IMR-90 (cell line): ENCODE measurements around the gene FICD. TPM values are rescaled to one million over a fixed set of nuclear protein-coding genes. Genes with fewer than 3 reads are reported as not detected.

ENCODE experiments used
- ATAC-seq: fragments of 200-7000 bp; cut with Tn5 transposase; 2 replicates; pipeline ENCODE4 v1.9.1; 2020; ENCODE audit warnings: low read depth, mild to moderate bottlenecking, moderate library complexity
- BruUV-seq: library from RNA; stranded (reverse); fragments of 400-500 nt; replicated peaks from 2 replicates; lab custom pipeline; 2021; lab: Mats Ljungman, UMichigan
- CTCF ChIA-PET: fragments of 300-600 bp; formaldehyde crosslinking; extraction: SDS; loops from one replicate; lab custom pipeline; 2021; ENCODE audit warnings: antibody characterized with exemption; lab: Yijun Ruan, JAX
- POLR2A ChIA-PET: fragments of 300-600 bp; sonication (Branson Sonifier 250); formaldehyde crosslinking; loops from one replicate; lab custom pipeline; 2022; ENCODE audit warnings: antibody characterized with exemption; ENCODE audit not compliant: unreplicated experiment; lab: Charles Lee
- DNase-seq: peaks from one replicate; pipeline ENCODE4 v3.0.0; 2013
- H2AFZ ChIP-seq: replicated peaks from 2 replicates; pipeline ENCODE3; 2013; ENCODE audit warnings: low read length, mild to moderate bottlenecking; ENCODE audit not compliant: poor library complexity
- H2AK5ac ChIP-seq: 2 replicates; pipeline ENCODE4 v1.6.1; 2013; ENCODE audit warnings: low read depth, low read length, inconsistent platforms
- H2AK9ac ChIP-seq: replicated peaks from 2 replicates; pipeline ENCODE3; 2013; ENCODE audit warnings: mild to moderate bottlenecking, low read depth, low read length, moderate library complexity; ENCODE audit not compliant: poor library complexity
- H2BK120ac ChIP-seq: 2 replicates; pipeline ENCODE4 v1.6.1; 2013; ENCODE audit warnings: low read depth, low read length, inconsistent platforms
- H2BK15ac ChIP-seq: 3 replicates; pipeline ENCODE4 v1.6.1; 2013; ENCODE audit warnings: low read depth, low read length, inconsistent platforms
- H2BK20ac ChIP-seq: 2 replicates; pipeline ENCODE4 v1.6.1; 2013; ENCODE audit warnings: low read depth, mild to moderate bottlenecking, inconsistent platforms, low read length, moderate library complexity
- H2BK5ac ChIP-seq: 2 replicates; pipeline ENCODE4 v1.6.1; 2013; ENCODE audit warnings: mild to moderate bottlenecking, low read depth, low read length, inconsistent platforms; ENCODE audit not compliant: poor library complexity, severe bottlenecking
- H3K14ac ChIP-seq: replicated peaks from 2 replicates; pipeline ENCODE4 v1.6.1; 2013; ENCODE audit warnings: low read depth, low read length, inconsistent platforms
- H3K18ac ChIP-seq: 2 replicates; pipeline ENCODE4 v1.6.1; 2013; ENCODE audit warnings: low read depth, low read length, control low read depth
- H3K23ac ChIP-seq: 2 replicates; pipeline ENCODE4 v1.6.1; 2013; ENCODE audit warnings: low read depth, low read length, inconsistent platforms
- H3K27ac ChIP-seq: 2 replicates; pipeline ENCODE4 v1.5.1; 2013; ENCODE audit warnings: mild to moderate bottlenecking, control low read depth, low read length; ENCODE audit not compliant: insufficient read depth
- H3K27me3 ChIP-seq: 2 replicates; pipeline ENCODE4 v1.6.1; 2013; ENCODE audit warnings: low read length; ENCODE audit not compliant: control insufficient read depth, insufficient read depth
- H3K36me3 ChIP-seq: 2 replicates; pipeline ENCODE4 v1.6.1; 2013; ENCODE audit warnings: low read length, mixed read lengths; ENCODE audit not compliant: control insufficient read depth, insufficient read depth
- H3K4ac ChIP-seq: 2 replicates; pipeline ENCODE4 v1.6.1; 2013; ENCODE audit warnings: low read depth, low read length, inconsistent platforms
- H3K4me1 ChIP-seq: 2 replicates; pipeline ENCODE4 v1.6.1; 2013; ENCODE audit warnings: low read length, mixed read lengths; ENCODE audit not compliant: control insufficient read depth, insufficient read depth
- H3K4me2 ChIP-seq: 2 replicates; pipeline ENCODE4 v1.6.1; 2013; ENCODE audit warnings: low read depth, mild to moderate bottlenecking, control low read depth, low read length, moderate library complexity
- H3K4me3 ChIP-seq: 2 replicates; pipeline ENCODE4 v1.5.1; 2013; ENCODE audit warnings: low read depth, mild to moderate bottlenecking, control low read depth, low read length, moderate library complexity; ENCODE audit not compliant: insufficient read depth
- H3K56ac ChIP-seq: 2 replicates; pipeline ENCODE4 v1.6.1; 2013; ENCODE audit warnings: low read length, inconsistent platforms; ENCODE audit not compliant: insufficient read depth; ENCODE audit errors: extremely low read depth
- H3K79me1 ChIP-seq, 2 experiments: 2 replicates each; pipeline ENCODE4 v1.6.1; 2013; ENCODE audit warnings: low read length in 2 of 2, inconsistent platforms in 1 of 2, low read depth in 1 of 2
- H3K9ac ChIP-seq: 2 replicates; pipeline ENCODE4 v1.6.1; 2013; ENCODE audit warnings: low read depth, low read length, control low read depth
- H3K9me1 ChIP-seq: 2 replicates; pipeline ENCODE4 v1.6.1; 2013; ENCODE audit warnings: low read length, inconsistent platforms; ENCODE audit not compliant: insufficient read depth
- H3K9me3 ChIP-seq: 2 replicates; pipeline ENCODE4 v1.6.1; 2013; ENCODE audit warnings: low read length; ENCODE audit not compliant: control insufficient read depth, insufficient read depth
- H4K20me1 ChIP-seq: 2 replicates; pipeline ENCODE4 v1.6.1; 2013; ENCODE audit warnings: low read length, inconsistent platforms; ENCODE audit not compliant: insufficient read depth
- H4K5ac ChIP-seq: 2 replicates; pipeline ENCODE4 v1.6.1; 2013; ENCODE audit warnings: mild to moderate bottlenecking, low read depth, low read length, control low read depth
- H4K8ac ChIP-seq, 2 experiments: 2 replicates each; pipeline ENCODE4 v1.6.1; 2013; ENCODE audit warnings: low read depth in 2 of 2, low read length in 2 of 2, control low read depth in 1 of 2, inconsistent platforms in 1 of 2
- H4K91ac ChIP-seq: 2 replicates; pipeline ENCODE4 v1.6.1; 2013; ENCODE audit warnings: low read depth, low read length, inconsistent platforms; ENCODE audit not compliant: insufficient read depth
- BHLHE40 ChIP-seq: fragments of 150-350 bp; IDR thresholded peaks from 2 replicates; pipeline ENCODE4 v1.6.1; 2016; ENCODE audit warnings: mild to moderate bottlenecking, low read depth, low read length
- CTCF ChIP-seq: conservative IDR thresholded peaks from 2 replicates; pipeline ENCODE4 v1.5.1; 2012; ENCODE audit warnings: mild to moderate bottlenecking, low read depth, low read length, improper control_type of control experiment
- ELK1 ChIP-seq: fragments of 150-350 bp; IDR thresholded peaks from 2 replicates; pipeline ENCODE4 v1.6.1; 2016; ENCODE audit warnings: low read depth, mild to moderate bottlenecking, low read length, moderate library complexity, borderline replicate concordance
- FOS ChIP-seq: fragments of 150-350 bp; IDR thresholded peaks from 2 replicates; pipeline ENCODE4 v1.6.1; 2016; ENCODE audit warnings: low read depth, low read length
- MAFK ChIP-seq: IDR thresholded peaks from 2 replicates; pipeline ENCODE4 v1.6.1; 2012; ENCODE audit warnings: low read depth, low read length, improper control_type of control experiment
- MAZ ChIP-seq: IDR thresholded peaks from 2 replicates; pipeline ENCODE4 v1.6.1; 2012; ENCODE audit warnings: low read depth, mild to moderate bottlenecking, low read length, improper control_type of control experiment, moderate library complexity, borderline replicate concordance
- MXI1 ChIP-seq: IDR thresholded peaks from 2 replicates; pipeline ENCODE4 v1.6.1; 2012; ENCODE audit warnings: low read depth, mild to moderate bottlenecking, low read length, moderate library complexity, borderline replicate concordance
- RCOR1 ChIP-seq: IDR thresholded peaks from 2 replicates; pipeline ENCODE4 v1.6.1; 2012; ENCODE audit warnings: mild to moderate bottlenecking, low read length, improper control_type of control experiment; ENCODE audit not compliant: insufficient replicate concordance
- RFX5 ChIP-seq: IDR thresholded peaks from 2 replicates; pipeline ENCODE4 v1.8.0; 2012; ENCODE audit warnings: low read depth, mild to moderate bottlenecking, low read length, moderate library complexity
- SMC3 ChIP-seq: fragments of 150-350 bp; IDR thresholded peaks from 2 replicates; pipeline ENCODE4 v1.6.1; 2016; ENCODE audit warnings: low read depth, mild to moderate bottlenecking, antibody characterized with exemption, low read length, moderate library complexity
- WGBS, 2 experiments: methylation state at CpG; one replicate each; pipeline versions ENCODE4 v1.1.5 to v1.1.7; 2013; ENCODE audit warnings: missing lambda C conversion rate in 2 of 2; ENCODE audit not compliant: insufficient read length in 1 of 2; ENCODE audit errors: extremely low coverage in 2 of 2; 5-methylcytosine and 5-hydroxymethylcytosine counted together
- dilution Hi-C: fragments of 300-500 bp; cut with HindIII; formaldehyde crosslinking; loops from one replicate; pipeline ENCODE4 v1.14.3; 2018; ENCODE audit warnings: low sequenced_read_pairs; ENCODE audit not compliant: unreplicated experiment
- in situ Hi-C: fragments of 300-500 bp; cut with MboI; formaldehyde crosslinking; loops from 3 replicates; pipeline ENCODE4 v1.14.3; 2019; ENCODE audit warnings: low sequenced_read_pairs, inconsistent platforms, mixed read lengths
- intact Hi-C: fragments of 100-400 bp; cut with micrococcal nuclease; formaldehyde crosslinking; loops from 2 replicates; pipeline ENCODE4 v1.10.0; 2022
- polyA plus RNA-seq, 3 experiments: library from polyadenylated mRNA; depleted of rRNA; stranded (reverse); fragments of >200 nt; gene quantifications; 2 replicates each; pipeline ENCODE4 v1.2.3, GENCODE V29; 2012; ENCODE audit warnings: low replicate concordance in 1 of 3
- total RNA-seq: library from RNA; depleted of rRNA; stranded (reverse); fragments of >200 nt; gene quantifications from 2 replicates; pipeline ENCODE4 v1.2.3, GENCODE V29; 2012

Gene FICD
- total and polyA plus RNA-seq, 2 of the 4 experiments (the other 2 are of a cell fraction): 4.0 to 11.3 TPM

GRCh38 chr12:108468196-108468968 is 46.7 kb upstream of the FICD start:
- no peak overlapping the region for H3K4me2 ChIP-seq
- TF ChIP-seq ELK1 (no peak), CTCF (no peak), MXI1 (no peak), BHLHE40 (no peak), MAZ (no peak), SMC3 (no peak), RFX5 (no peak), RCOR1 (no peak), FOS (no peak), MAFK (no peak)
- H2AK9ac ChIP-seq: no peak overlapping the region
- no peak overlapping the region for H3K18ac ChIP-seq
- no peaks in the 10 kb centered on the region for H3K4me1 ChIP-seq
- no peaks in the 10 kb centered on the region for H3K9me1 ChIP-seq
- dilution Hi-C loops: no loop called here
- intact Hi-C loops: no loop called here
- WGBS, 2 experiments: 60% methylated on average over 1 of the region's 6 CpGs; no CpG with 5 or more reads in 1 of the 2 experiments
- H3K4ac ChIP-seq: no peak overlapping the region
- H4K20me1 ChIP-seq: no peaks in the 10 kb centered on the region
- H2BK20ac ChIP-seq: no peak overlapping the region
- DNase-seq: peak; percentile 20
- ChIA-PET POLR2A (no interaction called here), CTCF (no interaction called here)
- no TSS peak for BruUV-seq
- no peaks in the 10 kb centered on the region for H3K36me3 ChIP-seq
- no peaks in the 10 kb centered on the region for H3K27me3 ChIP-seq
- no peak overlapping the region for H2AK5ac ChIP-seq
- no peak for ATAC-seq
- H4K91ac ChIP-seq: no peak overlapping the region
- H2BK5ac ChIP-seq: no peak overlapping the region
- no peak overlapping the region for H3K14ac ChIP-seq
- H2BK120ac ChIP-seq: no peak overlapping the region
- no peaks in the 10 kb centered on the region for H3K79me1 ChIP-seq
- no peak overlapping the region for H2AFZ ChIP-seq
- no peak overlapping the region for H3K9ac ChIP-seq
- no peak overlapping the region for H3K27ac ChIP-seq
- H4K5ac ChIP-seq: no peak overlapping the region
- no peak overlapping the region for H2BK15ac ChIP-seq
- H3K23ac ChIP-seq: no peak overlapping the region
- no peak overlapping the region for H3K4me3 ChIP-seq
- no peak overlapping the region for H4K8ac ChIP-seq
- H3K9me3 ChIP-seq: no peaks in the 10 kb centered on the region
- in situ Hi-C loops: no loop called here
- no peak overlapping the region for H3K56ac ChIP-seq
